IPS DF 6.9 (cell line): ENCODE data around the gene KIAA2012.

Experiments
- DNase-seq: peaks from one replicate; pipeline ENCODE4 v3.0.0-alpha.2; 2013; ENCODE audit warnings: low read depth, low spot score
- H3K27ac ChIP-seq: one replicate; pipeline ENCODE4 v1.5.1; 2013; ENCODE audit warnings: low read length, control low read depth
- H3K27me3 ChIP-seq: 2 replicates; pipeline ENCODE4 v1.6.1; 2013; ENCODE audit warnings: mild to moderate bottlenecking, low read length; ENCODE audit not compliant: control insufficient read depth, insufficient read depth
- H3K36me3 ChIP-seq: 2 replicates; pipeline ENCODE4 v1.6.1; 2013; ENCODE audit warnings: low read length; ENCODE audit not compliant: control insufficient read depth, insufficient read depth
- H3K4me1 ChIP-seq: 2 replicates; pipeline ENCODE4 v1.6.1; 2013; ENCODE audit warnings: low read length; ENCODE audit not compliant: control insufficient read depth, insufficient read depth
- H3K4me3 ChIP-seq: 2 replicates; pipeline ENCODE4 v1.5.1; 2013; ENCODE audit warnings: mild to moderate bottlenecking, low read length
- H3K9me3 ChIP-seq: 2 replicates; pipeline ENCODE4 v1.6.1; 2013; ENCODE audit warnings: low read length, inconsistent platforms; ENCODE audit not compliant: control insufficient read depth, insufficient read depth
- WGBS: extraction: QIAGEN DNeasy Blood & Tissue Kit; methylation state at CpG from one replicate; pipeline ENCODE4 v1.1.7; 2013; ENCODE audit warnings: mixed read lengths, missing lambda C conversion rate; ENCODE audit not compliant: insufficient read length, insufficient coverage; 5-methylcytosine and 5-hydroxymethylcytosine counted together

KIAA2012 gene

GRCh38 chr2:202079310-202079709 is 6.3 kb downstream of the KIAA2012 start:
- no peak overlapping the region for H3K4me3 ChIP-seq

GRCh38 chr2:202084265-202084664 is 11.2 kb downstream of the KIAA2012 start:
- H3K9me3 ChIP-seq, result no peaks in the 10 kb centered on the region
- H3K36me3 ChIP-seq, result no peaks in the 10 kb centered on the region
- no peak overlapping the region for H3K4me3 ChIP-seq
- no peak for DNase-seq
- no peak overlapping the region for H3K27ac ChIP-seq
- peaks cover 6% of the 10 kb centered on the region for H3K4me1 ChIP-seq
- no CpG with 5 or more reads among the region's 6 CpGs for WGBS
- H3K27me3 ChIP-seq, result no peaks in the 10 kb centered on the region

More at GRCh38 chr2:202079310-202079709, 6.3 kb downstream of the KIAA2012 start:
- Histone ChIP-seq H3K36me3 (no peaks in the 10 kb centered on the region), H3K27me3 (no peaks in the 10 kb centered on the region), H3K4me1 (peaks cover 5% of the 10 kb centered on the region), H3K27ac (no peak overlapping the region), H3K9me3 (no peaks in the 10 kb centered on the region)
- DNase-seq, result no peak
- WGBS, result no CpG with 5 or more reads among the region's 5 CpGs

- no CpG with 5 or more reads among the region's 3 CpGs for WGBS
- Histone ChIP-seq H3K4me1 (peaks cover 6% of the 10 kb centered on the region; the same call in 1 of the 2 replicates), H3K36me3 (no peaks in the 10 kb centered on the region), H3K27me3 (no peaks in the 10 kb centered on the region), H3K4me3 (no peak overlapping the region), H3K27ac (no peak overlapping the region), H3K9me3 (no peaks in the 10 kb centered on the region)
- DNase-seq, result no peak
Measured at GRCh38 chr2:202088777-202089176, 15.7 kb downstream of the KIAA2012 start.

GRCh38 chr2:202090530-202090929 is 17.5 kb downstream of the KIAA2012 start:
- WGBS, result no CpG with 5 or more reads among the region's 7 CpGs
- DNase-seq, result no peak
- Histone ChIP-seq H3K36me3 (no peaks in the 10 kb centered on the region), H3K9me3 (no peaks in the 10 kb centered on the region), H3K4me1 (no peaks in the 10 kb centered on the region), H3K27me3 (no peaks in the 10 kb centered on the region), H3K4me3 (no peak overlapping the region), H3K27ac (no peak overlapping the region)

GRCh38 chr2:202091476-202091875 is 18.4 kb downstream of the KIAA2012 start:
- WGBS, result no CpG with 5 or more reads among the region's 6 CpGs
- no peaks in the 10 kb centered on the region for H3K9me3 ChIP-seq
- no peaks in the 10 kb centered on the region for H3K36me3 ChIP-seq
- H3K27ac ChIP-seq, result no peak overlapping the region
- H3K4me1 ChIP-seq, result no peaks in the 10 kb centered on the region
- no peak for DNase-seq
- H3K27me3 ChIP-seq, result no peaks in the 10 kb centered on the region
- H3K4me3 ChIP-seq, result no peak overlapping the region

- H3K4me1 ChIP-seq, result no peaks in the 10 kb centered on the region
- H3K4me3 ChIP-seq, result no peak overlapping the region
- H3K27ac ChIP-seq, result no peak overlapping the region
- no peaks in the 10 kb centered on the region for H3K36me3 ChIP-seq
- H3K27me3 ChIP-seq, result no peaks in the 10 kb centered on the region
- no peaks in the 10 kb centered on the region for H3K9me3 ChIP-seq
- DNase-seq, result no peak
- WGBS, result no CpG with 5 or more reads among the region's 3 CpGs
Measured at GRCh38 chr2:202094426-202094986, 21.5 kb downstream of the KIAA2012 start.

- Histone ChIP-seq H3K27me3 (no peaks in the 10 kb centered on the region), H3K36me3 (no peaks in the 10 kb centered on the region), H3K27ac (no peak overlapping the region), H3K4me3 (no peak overlapping the region), H3K9me3 (no peaks in the 10 kb centered on the region), H3K4me1 (no peaks in the 10 kb centered on the region)
- DNase-seq, result no peak
Measured at GRCh38 chr2:202095235-202095634, 22.2 kb downstream of the KIAA2012 start.

- no CpG with 5 or more reads among the region's 3 CpGs for WGBS
- Histone ChIP-seq H3K4me3 (no peak overlapping the region), H3K4me1 (no peaks in the 10 kb centered on the region), H3K9me3 (no peaks in the 10 kb centered on the region), H3K27me3 (no peaks in the 10 kb centered on the region), H3K27ac (no peak overlapping the region), H3K36me3 (no peaks in the 10 kb centered on the region)
- DNase-seq, result no peak
Measured at GRCh38 chr2:202096736-202097135, 23.7 kb downstream of the KIAA2012 start.

GRCh38 chr2:202098291-202098690 is 25.2 kb downstream of the KIAA2012 start:
- Histone ChIP-seq H3K27me3 (no peaks in the 10 kb centered on the region), H3K27ac (no peak overlapping the region), H3K4me1 (no peaks in the 10 kb centered on the region), H3K9me3 (no peaks in the 10 kb centered on the region), H3K36me3 (no peaks in the 10 kb centered on the region), H3K4me3 (no peak overlapping the region)
- no peak for DNase-seq
- no CpG with 5 or more reads among the region's 3 CpGs for WGBS

- Histone ChIP-seq H3K27me3 (no peaks in the 10 kb centered on the region), H3K9me3 (no peaks in the 10 kb centered on the region), H3K4me3 (no peak overlapping the region), H3K27ac (no peak overlapping the region), H3K4me1 (no peaks in the 10 kb centered on the region), H3K36me3 (no peaks in the 10 kb centered on the region)
- no peak for DNase-seq
- no CpG with 5 or more reads among the region's 7 CpGs for WGBS
Measured at GRCh38 chr2:202099515-202099914, 26.5 kb downstream of the KIAA2012 start.

GRCh38 chr2:202100176-202100575 is 27.1 kb downstream of the KIAA2012 start:
- Histone ChIP-seq H3K9me3 (no peaks in the 10 kb centered on the region), H3K27me3 (no peaks in the 10 kb centered on the region), H3K4me1 (no peaks in the 10 kb centered on the region), H3K27ac (no peak overlapping the region), H3K4me3 (no peak overlapping the region), H3K36me3 (no peaks in the 10 kb centered on the region)
- no peak for DNase-seq
- WGBS, result 100% methylated on average over 2 of the region's 4 CpGs
